GM12892 (cell line): ENCODE results near the gene MYH15.

Experiments
- DNase-seq: peaks from one replicate; pipeline ENCODE4 v3.0.0; 2011; ENCODE audit not compliant: insufficient read length
- FAIRE-seq: peaks from 2 replicates; lab custom pipeline; 2011; peaks lifted over from hg19 to GRCh38; lab: Jason Lieb, UNC
- POLR2A ChIP-seq: IDR thresholded peaks from 2 replicates; pipeline ENCODE4 v1.6.1; 2011; ENCODE audit warnings: low read depth, low read length, control low read depth
- POLR2AphosphoS5 ChIP-seq: IDR thresholded peaks from 2 replicates; pipeline ENCODE4 v1.6.1; 2011; ENCODE audit warnings: low read depth, low read length, control low read depth
- TAF1 ChIP-seq: IDR thresholded peaks from 2 replicates; pipeline ENCODE4 v1.6.1; 2011; ENCODE audit warnings: low read depth, mild to moderate bottlenecking, control low read depth, low read length, borderline replicate concordance

The MYH15 gene

GRCh38 chr3:108408883-108409799 is 101.3 kb downstream of the MYH15 start:
- DNase-seq (no peak), FAIRE-seq (no peak)
- TF ChIP-seq POLR2AphosphoS5 (no peak), POLR2A (no peak), TAF1 (no peak)

- no peak for DNase-seq
- TF ChIP-seq POLR2A (no peak), POLR2AphosphoS5 (no peak), TAF1 (no peak)
- no peak for FAIRE-seq
Measured at GRCh38 chr3:108407886-108408285, 102.5 kb downstream of the MYH15 start.

GRCh38 chr3:108406661-108407206 is 103.7 kb downstream of the MYH15 start:
- TF ChIP-seq POLR2AphosphoS5 (no peak), TAF1 (no peak), POLR2A (no peak)
- DNase-seq (no peak), FAIRE-seq (peak; percentile 73)

GRCh38 chr3:108406063-108406660 is 104.2 kb downstream of the MYH15 start:
- FAIRE-seq (no peak), DNase-seq (no peak)
- TF ChIP-seq POLR2A (no peak), TAF1 (no peak), POLR2AphosphoS5 (no peak)

- TF ChIP-seq POLR2A (no peak), TAF1 (no peak), POLR2AphosphoS5 (no peak)
- no peak for FAIRE-seq
- DNase-seq, result no peak
Measured at GRCh38 chr3:108404368-108404767, 106.0 kb downstream of the MYH15 start.

- no peak for TF ChIP-seq POLR2AphosphoS5
- TF ChIP-seq POLR2A, result no peak
- no peak for TF ChIP-seq TAF1
- no peak for FAIRE-seq
Measured at GRCh38 chr3:108403686-108404345, 106.6 kb downstream of the MYH15 start.

GRCh38 chr3:108403198-108403597 is 107.2 kb downstream of the MYH15 start:
- DNase-seq, result no peak
- TF ChIP-seq TAF1 (no peak), POLR2A (no peak), POLR2AphosphoS5 (no peak)
- no peak for FAIRE-seq

More at GRCh38 chr3:108403686-108404345, 106.6 kb downstream of the MYH15 start:
- no peak for DNase-seq

- TF ChIP-seq POLR2A, result no peak
- TF ChIP-seq POLR2AphosphoS5, result no peak
- no peak for TF ChIP-seq TAF1
- DNase-seq (no peak), FAIRE-seq (no peak)
Measured at GRCh38 chr3:108401836-108402235, 108.6 kb downstream of the MYH15 start.

GRCh38 chr3:108398510-108398909 is 111.9 kb downstream of the MYH15 start:
- FAIRE-seq, result no peak
- no peak for DNase-seq
- TF ChIP-seq TAF1 (no peak), POLR2AphosphoS5 (no peak), POLR2A (no peak)

GRCh38 chr3:108396336-108396735 is 114.1 kb downstream of the MYH15 start:
- TF ChIP-seq POLR2A, result no peak
- TF ChIP-seq TAF1, result no peak
- TF ChIP-seq POLR2AphosphoS5, result no peak

GRCh38 chr3:108394563-108394962 is 115.8 kb downstream of the MYH15 start:
- TF ChIP-seq POLR2AphosphoS5 (no peak), POLR2A (no peak), TAF1 (no peak)
- DNase-seq (no peak), FAIRE-seq (no peak)

More at GRCh38 chr3:108396336-108396735, 114.1 kb downstream of the MYH15 start:
- DNase-seq, result no peak
- no peak for FAIRE-seq
